Endothelial cell of umbilical vein (primary cell): ENCODE results near the gene DLGAP1. TPM values are rescaled to one million over a fixed set of nuclear protein-coding genes. Genes with fewer than 3 reads are reported as not detected.

Experiments used
- BruUV-seq: library from RNA; stranded (reverse); fragments of 400-500 nt; replicated peaks from 2 replicates; lab custom pipeline; 2021; lab: Mats Ljungman, UMichigan
- CTCF ChIA-PET: fragments of 300-600, 350-600 bp; sonication (Branson Sonifier 250); formaldehyde crosslinking; loops from one replicate; lab custom pipeline; 2021; ENCODE audit warnings: antibody characterized with exemption, inconsistent platforms; lab: Charles Lee
- POLR2A ChIA-PET: fragments of 300-600, 350-600 bp; sonication (Branson Sonifier 250); formaldehyde crosslinking; loops from one replicate; lab custom pipeline; 2021; ENCODE audit warnings: antibody characterized with exemption, inconsistent platforms; lab: Charles Lee
- DNase-seq: peaks from one replicate; pipeline ENCODE4 v3.0.0-alpha.2; 2011; ENCODE audit warnings: low read depth, low spot score
- FAIRE-seq: peaks from 2 replicates; lab custom pipeline; 2011; peaks lifted over from hg19 to GRCh38; lab: Jason Lieb, UNC
- H2AFZ ChIP-seq: 2 replicates; pipeline ENCODE4 v1.6.0; 2012; ENCODE audit warnings: low read depth, low read length, control low read depth, inconsistent platforms
- H3K27ac ChIP-seq: 2 replicates; pipeline ENCODE4 v1.5.1; 2011; ENCODE audit warnings: low read depth, mild to moderate bottlenecking, control low read depth, low read length, moderate library complexity; ENCODE audit not compliant: insufficient read depth
- H3K27me3 ChIP-seq, 2 experiments: 2 replicates each; pipeline versions ENCODE4 v1.6.0 to v1.6.1; 2011; ENCODE audit warnings: low read length in 2 of 2, mixed read lengths in 1 of 2; ENCODE audit not compliant: control insufficient read depth in 2 of 2, insufficient read depth in 2 of 2
- H3K36me3 ChIP-seq, 2 experiments: 2 replicates in 1 of 2; 3 replicates in 1 of 2; pipeline ENCODE4 v1.5.1; 2011; ENCODE audit warnings: low read length in 2 of 2, mild to moderate bottlenecking in 1 of 2, moderate library complexity in 1 of 2; ENCODE audit not compliant: control insufficient read depth in 2 of 2, insufficient read depth in 2 of 2; ENCODE audit errors: extremely low read depth in 1 of 2
- H3K4me1 ChIP-seq: 3 replicates; pipeline ENCODE4 v1.5.1; 2011; ENCODE audit warnings: mild to moderate bottlenecking, low read length; ENCODE audit not compliant: control insufficient read depth, insufficient read depth; ENCODE audit errors: extremely low read depth
- H3K4me2 ChIP-seq: 2 replicates; pipeline ENCODE4 v1.6.1; 2011; ENCODE audit warnings: low read length, control low read depth, mixed read lengths; ENCODE audit not compliant: insufficient read depth
- H3K4me3 ChIP-seq, 3 experiments: fragments of 200-600 bp in 1 of 3; sonication (generic), shearing (Covaris generic) in 1 of 3; replicated peaks in 1 of 3; 2 replicates each; pipeline ENCODE4 v1.5.1; 2011 to 2016; ENCODE audit warnings: control low read depth in 3 of 3, low read length in 3 of 3, mild to moderate bottlenecking in 2 of 3, inconsistent platforms in 1 of 3, low read depth in 1 of 3, moderate library complexity in 1 of 3; ENCODE audit not compliant: insufficient read depth in 1 of 3
- H3K79me2 ChIP-seq: 2 replicates; pipeline ENCODE4 v1.6.0; 2012; ENCODE audit warnings: low read length, inconsistent platforms; ENCODE audit not compliant: control insufficient read depth, insufficient read depth
- H3K9ac ChIP-seq: replicated peaks from 2 replicates; pipeline ENCODE3; 2011; ENCODE audit warnings: low read length, control low read depth; ENCODE audit not compliant: insufficient read depth; ENCODE audit errors: extremely low read depth
- H3K9me1 ChIP-seq: replicated peaks from 3 replicates; pipeline ENCODE4 v1.6.0; 2011; ENCODE audit warnings: mild to moderate bottlenecking, low read length; ENCODE audit not compliant: control insufficient read depth, insufficient read depth; ENCODE audit errors: extremely low read depth
- H3K9me3 ChIP-seq: replicated peaks from 2 replicates; pipeline ENCODE4 v1.5.1; 2012; ENCODE audit warnings: low read length, inconsistent platforms; ENCODE audit not compliant: control insufficient read depth, insufficient read depth
- H4K20me1 ChIP-seq: replicated peaks from 2 replicates; pipeline ENCODE3; 2011; ENCODE audit warnings: mild to moderate bottlenecking, low read length; ENCODE audit not compliant: control insufficient read depth, insufficient read depth; ENCODE audit errors: extremely low read depth
- EZH2 ChIP-seq: IDR thresholded peaks from 2 replicates; pipeline ENCODE4 v1.6.1; 2012; ENCODE audit warnings: borderline replicate concordance, low read depth, mild to moderate bottlenecking, moderate library complexity, low read length, inconsistent platforms; ENCODE audit not compliant: severe bottlenecking
- JUN ChIP-seq: IDR thresholded peaks from 2 replicates; pipeline ENCODE4 v1.6.1; 2011; ENCODE audit warnings: borderline replicate concordance, low read depth; ENCODE audit not compliant: insufficient read length, insufficient read depth
- POLR2AphosphoS5 ChIP-seq: IDR thresholded peaks from 2 replicates; pipeline ENCODE4 v1.6.1; 2012; ENCODE audit warnings: low read depth, mild to moderate bottlenecking, control low read depth, low read length, moderate library complexity; ENCODE audit not compliant: insufficient read depth
- dilution Hi-C: fragments of 300-500 bp; cut with MboI; formaldehyde crosslinking; loops from one replicate; pipeline ENCODE4 v1.15.0; 2019; ENCODE audit warnings: low sequenced_read_pairs; ENCODE audit not compliant: extremely low pct_ligation_motif_present
- intact Hi-C: fragments of 100-400 bp; cut with micrococcal nuclease; formaldehyde crosslinking; loops from one replicate; pipeline ENCODE4 v1.10.0; 2022
- polyA plus RNA-seq, 4 experiments: library from polyadenylated mRNA; depleted of rRNA in 3 of 4; stranded (reverse) in 3 of 4; unstranded in 1 of 4; fragments of >200 nt; gene quantifications; 2 replicates each; pipeline versions ENCODE4 v1.2.1 to v1.2.3, GENCODE V29; 2011 to 2012; ENCODE audit warnings: missing spikeins in 1 of 4
- total RNA-seq: library from RNA; stranded (reverse); gene quantifications from 2 replicates; pipeline ENCODE4 v1.2.3, GENCODE V29; 2021
- TF ChIP-seq, protein P1 (sequence below): IDR thresholded peaks from 2 replicates; pipeline ENCODE4 v1.6.1; 2011; ENCODE audit not compliant: insufficient read depth, insufficient read length
- TF ChIP-seq, protein P2 (sequence below), 2 donors: IDR thresholded peaks; 1 replicate in 1 of 2; 2 replicates in 1 of 2; pipeline ENCODE4 v1.5.1; 2011; ENCODE audit warnings: low read length in 2 of 2, mild to moderate bottlenecking in 2 of 2, moderate library complexity in 2 of 2, control low read depth in 1 of 2, inconsistent platforms in 1 of 2, low read depth in 1 of 2; ENCODE audit not compliant: insufficient read depth in 1 of 2; ENCODE audit errors: extremely low read depth in 1 of 2

DLGAP1 gene
- total and polyA plus RNA-seq, 2 donors (not counting 3 experiments of a cell fraction or from before 2014, with no cell fraction given), result 0.04 TPM; not detected in 1

DNA sequence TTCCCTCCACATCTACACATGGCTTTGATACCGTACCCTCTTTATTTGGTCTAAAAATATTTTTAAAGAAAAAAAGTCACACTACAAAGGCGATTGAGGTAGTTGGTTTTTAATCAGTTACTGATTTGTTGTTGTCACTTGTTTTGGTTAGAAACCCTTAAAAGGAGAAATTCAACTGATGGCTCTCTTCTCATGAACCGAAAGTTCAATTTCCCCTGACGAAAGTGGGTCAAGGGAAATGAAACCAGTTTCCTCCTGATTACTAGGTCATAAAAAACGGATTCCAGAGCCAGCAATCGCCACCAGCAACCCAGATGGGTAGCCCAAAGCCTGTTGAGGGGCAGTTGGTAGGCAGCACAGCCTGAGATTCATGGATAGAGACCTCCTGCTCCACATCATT, 63.2 kb downstream of the DLGAP1 start:
- BruUV-seq, result no TSS peak
- dilution Hi-C loops, result no loop called here

GRCh38 chr18:4385876-4386275, 69.2 kb downstream of the DLGAP1 start:
- intact Hi-C loops (no loop called here), dilution Hi-C loops (no loop called here)
- TF ChIP-seq, protein P1, sequence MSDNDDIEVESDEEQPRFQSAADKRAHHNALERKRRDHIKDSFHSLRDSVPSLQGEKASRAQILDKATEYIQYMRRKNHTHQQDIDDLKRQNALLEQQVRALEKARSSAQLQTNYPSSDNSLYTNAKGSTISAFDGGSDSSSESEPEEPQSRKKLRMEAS, result no peak
- TF ChIP-seq EZH2 (no peak), POLR2AphosphoS5 (no peak), JUN (no peak)
- Histone ChIP-seq H3K36me3 (no peaks in the 10 kb centered on the region), H3K9me1 (no peaks in the 10 kb centered on the region), H3K4me2 (no peak overlapping the region), H3K79me2 (no peaks in the 10 kb centered on the region), H2AFZ (no peak overlapping the region), H3K9ac (no peak overlapping the region), H3K9me3 (no peaks in the 10 kb centered on the region), H3K27ac (no peak overlapping the region), H3K4me1 (no peaks in the 10 kb centered on the region), H3K27me3 (no peaks in the 10 kb centered on the region), H3K4me3 (no peak overlapping the region), H4K20me1 (no peaks in the 10 kb centered on the region)
- POLR2A ChIA-PET, result no interaction called here
- no TSS peak for BruUV-seq
- FAIRE-seq, result no peak
- DNase-seq, result no peak
- CTCF ChIA-PET, result no interaction called here

More for the DNA sequence above, 63.2 kb downstream of the DLGAP1 start:
- H3K27me3 ChIP-seq, result no peaks in the 10 kb centered on the region
- H3K4me1 ChIP-seq, result no peaks in the 10 kb centered on the region
- no peak overlapping the region for H3K4me2 ChIP-seq
- TF ChIP-seq JUN, result no peak
- TF ChIP-seq, protein P2, sequence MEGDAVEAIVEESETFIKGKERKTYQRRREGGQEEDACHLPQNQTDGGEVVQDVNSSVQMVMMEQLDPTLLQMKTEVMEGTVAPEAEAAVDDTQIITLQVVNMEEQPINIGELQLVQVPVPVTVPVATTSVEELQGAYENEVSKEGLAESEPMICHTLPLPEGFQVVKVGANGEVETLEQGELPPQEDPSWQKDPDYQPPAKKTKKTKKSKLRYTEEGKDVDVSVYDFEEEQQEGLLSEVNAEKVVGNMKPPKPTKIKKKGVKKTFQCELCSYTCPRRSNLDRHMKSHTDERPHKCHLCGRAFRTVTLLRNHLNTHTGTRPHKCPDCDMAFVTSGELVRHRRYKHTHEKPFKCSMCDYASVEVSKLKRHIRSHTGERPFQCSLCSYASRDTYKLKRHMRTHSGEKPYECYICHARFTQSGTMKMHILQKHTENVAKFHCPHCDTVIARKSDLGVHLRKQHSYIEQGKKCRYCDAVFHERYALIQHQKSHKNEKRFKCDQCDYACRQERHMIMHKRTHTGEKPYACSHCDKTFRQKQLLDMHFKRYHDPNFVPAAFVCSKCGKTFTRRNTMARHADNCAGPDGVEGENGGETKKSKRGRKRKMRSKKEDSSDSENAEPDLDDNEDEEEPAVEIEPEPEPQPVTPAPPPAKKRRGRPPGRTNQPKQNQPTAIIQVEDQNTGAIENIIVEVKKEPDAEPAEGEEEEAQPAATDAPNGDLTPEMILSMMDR (IDR thresholded peaks at IDR 0.05; ENCODE audit: extremely low read depth in 1 of 2, insufficient read depth in 1 of 2, low read depth in 1 of 2, low read length in 2 of 2), result no peak
- TF ChIP-seq, protein P1, result no peak
- no peak overlapping the region for H3K27ac ChIP-seq
- POLR2A ChIA-PET, result no interaction called here
- no peaks in the 10 kb centered on the region for H3K9me1 ChIP-seq
- H3K79me2 ChIP-seq, result no peaks in the 10 kb centered on the region
- intact Hi-C loops, result no loop called here
- no peaks in the 10 kb centered on the region for H4K20me1 ChIP-seq
- DNase-seq (no peak), FAIRE-seq (no peak)
- H2AFZ ChIP-seq, result no peak overlapping the region
- H3K4me3 ChIP-seq, result no peak overlapping the region
- H3K9me3 ChIP-seq, result no peaks in the 10 kb centered on the region
- H3K36me3 ChIP-seq, result no peaks in the 10 kb centered on the region
- CTCF ChIA-PET, result no interaction called here
- no peak overlapping the region for H3K9ac ChIP-seq
